ENCODE data around the gene CYB561A3. TPM values are rescaled to one million over a fixed set of nuclear protein-coding genes. Genes with fewer than 3 reads are reported as not detected.

The CYB561A3 gene
- total RNA-seq, 2 donors from 2014 or later = 64.2 to 88.5 TPM

DNA sequence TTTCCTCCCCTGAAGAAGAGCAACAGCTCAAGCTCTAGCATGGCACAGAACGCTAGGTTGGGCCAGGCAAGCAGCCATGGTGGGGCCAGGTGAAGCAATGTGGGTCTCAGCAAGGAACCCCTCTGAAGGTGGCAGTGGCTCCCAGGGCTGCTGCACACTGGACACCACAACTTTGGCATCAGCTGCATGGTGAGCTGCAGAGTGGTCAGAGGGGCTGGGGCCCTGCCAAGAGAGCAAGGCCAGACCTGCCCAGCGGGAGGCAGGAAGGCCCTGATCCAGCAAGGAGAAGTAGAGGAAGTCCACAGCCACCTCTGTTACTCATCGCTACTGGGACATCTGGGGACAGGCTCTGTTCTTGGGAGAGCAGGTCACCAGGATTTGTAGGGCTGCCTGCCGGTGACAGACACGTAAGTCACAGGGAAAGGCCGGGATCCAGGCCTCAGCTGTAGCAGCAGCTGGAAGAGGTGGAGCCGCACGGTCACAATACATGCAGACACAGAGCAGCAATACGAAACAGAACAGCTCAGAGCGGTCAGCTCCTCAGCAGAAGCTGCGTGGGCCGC is 12.4 kb downstream of the CYB561A3 start:
- Histone ChIP-seq H3K9ac (ENCODE audit: low read depth in 2 of 2, low read length in 2 of 2) (no peak overlapping the region), H3K4me3 (no peak overlapping the region), H3K36me3 (peaks cover 14% of the 10 kb centered on the region), H3K27me3 (no peaks in the 10 kb centered on the region), H3K27ac (no peak overlapping the region), H3K9me3 (no peaks in the 10 kb centered on the region), H3K4me1 (no peaks in the 10 kb centered on the region)
- intact Hi-C loops (cut with DNase I) = no loop called here
- TF ChIP-seq, protein P1, sequence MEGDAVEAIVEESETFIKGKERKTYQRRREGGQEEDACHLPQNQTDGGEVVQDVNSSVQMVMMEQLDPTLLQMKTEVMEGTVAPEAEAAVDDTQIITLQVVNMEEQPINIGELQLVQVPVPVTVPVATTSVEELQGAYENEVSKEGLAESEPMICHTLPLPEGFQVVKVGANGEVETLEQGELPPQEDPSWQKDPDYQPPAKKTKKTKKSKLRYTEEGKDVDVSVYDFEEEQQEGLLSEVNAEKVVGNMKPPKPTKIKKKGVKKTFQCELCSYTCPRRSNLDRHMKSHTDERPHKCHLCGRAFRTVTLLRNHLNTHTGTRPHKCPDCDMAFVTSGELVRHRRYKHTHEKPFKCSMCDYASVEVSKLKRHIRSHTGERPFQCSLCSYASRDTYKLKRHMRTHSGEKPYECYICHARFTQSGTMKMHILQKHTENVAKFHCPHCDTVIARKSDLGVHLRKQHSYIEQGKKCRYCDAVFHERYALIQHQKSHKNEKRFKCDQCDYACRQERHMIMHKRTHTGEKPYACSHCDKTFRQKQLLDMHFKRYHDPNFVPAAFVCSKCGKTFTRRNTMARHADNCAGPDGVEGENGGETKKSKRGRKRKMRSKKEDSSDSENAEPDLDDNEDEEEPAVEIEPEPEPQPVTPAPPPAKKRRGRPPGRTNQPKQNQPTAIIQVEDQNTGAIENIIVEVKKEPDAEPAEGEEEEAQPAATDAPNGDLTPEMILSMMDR (IDR thresholded peaks at IDR 0.05) = no peak
- no peak for DNase-seq

- no peaks in the 10 kb centered on the region for H3K27me3 ChIP-seq
- intact Hi-C loops (cut with DNase I) = no loop called here
- H3K9ac ChIP-seq (ENCODE audit: low read depth in 2 of 2, low read length in 2 of 2) = no peak overlapping the region
- no peak overlapping the region for H3K27ac ChIP-seq
- no peaks in the 10 kb centered on the region for H3K4me1 ChIP-seq
- H3K9me3 ChIP-seq = no peaks in the 10 kb centered on the region
- H3K4me3 ChIP-seq = no peak overlapping the region
- H3K36me3 ChIP-seq = peaks cover 14% of the 10 kb centered on the region
- DNase-seq = no peak
- TF ChIP-seq, protein P1 (IDR thresholded peaks at IDR 0.05) = no peak
These were observed 13.7 kb downstream of the CYB561A3 start for GRCh38 chr11:61347916-61348461.

DNA sequence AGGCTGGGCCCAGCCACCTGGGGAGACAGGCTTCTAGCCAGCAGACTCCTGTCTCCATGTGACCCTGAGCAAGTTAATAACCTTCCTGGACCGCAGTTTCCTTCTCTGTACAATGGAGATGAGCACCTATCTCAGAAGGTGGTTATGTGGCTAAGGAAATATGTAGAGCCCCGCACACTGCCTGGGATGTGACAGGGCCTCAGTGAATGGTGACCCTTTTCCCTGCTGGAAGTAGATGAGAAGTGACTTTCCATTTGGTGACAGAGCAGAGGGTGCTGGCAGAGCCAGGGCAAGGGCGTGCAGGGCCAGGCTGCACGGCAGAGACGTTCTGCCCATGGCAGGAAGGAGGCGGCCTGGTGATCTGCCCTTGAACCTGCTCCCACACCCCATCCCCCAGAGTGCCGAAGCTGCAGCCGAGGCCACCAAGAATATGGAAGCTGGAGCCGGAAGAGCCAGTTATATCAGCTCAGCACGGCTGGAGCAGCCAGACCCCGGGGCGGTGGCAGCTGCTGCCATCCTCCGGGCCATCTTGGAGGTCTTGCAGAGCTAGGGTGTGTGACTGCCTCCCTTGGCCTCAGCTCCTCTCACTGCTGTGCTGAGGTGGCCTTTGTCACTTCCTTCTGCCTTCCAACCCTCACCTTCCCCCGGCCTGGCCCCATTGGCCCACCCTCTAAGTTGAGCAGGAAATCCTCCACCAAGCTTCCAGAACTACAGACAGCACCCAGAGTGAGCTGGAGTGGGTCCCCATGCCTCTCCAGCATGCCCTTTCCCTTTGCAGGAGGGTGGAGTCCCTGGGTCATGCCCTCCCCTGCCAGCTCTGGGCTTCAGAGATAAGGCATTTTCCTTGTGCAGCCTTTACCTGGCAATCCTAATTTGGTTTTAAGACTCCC is 15.5 kb downstream of the CYB561A3 start:
- Histone ChIP-seq H3K36me3 (peaks cover 10% of the 10 kb centered on the region), H3K9ac (ENCODE audit: low read depth in 2 of 2, low read length in 2 of 2) (peak overlapping the region in 1 of 2 donors; percentile 51), H3K4me1 (no peaks in the 10 kb centered on the region), H3K27me3 (no peaks in the 10 kb centered on the region), H3K27ac (peak overlapping the region; percentile 47), H3K9me3 (no peaks in the 10 kb centered on the region), H3K4me3 (no peak overlapping the region)
- TF ChIP-seq, protein P1 (IDR thresholded peaks at IDR 0.05) = no peak
- intact Hi-C loops (cut with DNase I) = no loop called here
- peak; percentile 46 for DNase-seq

- no peak for DNase-seq
- Histone ChIP-seq H3K36me3 (peaks cover 10% of the 10 kb centered on the region), H3K27me3 (no peaks in the 10 kb centered on the region), H3K4me1 (no peaks in the 10 kb centered on the region), H3K27ac (no peak overlapping the region), H3K9ac (ENCODE audit: low read depth in 2 of 2, low read length in 2 of 2) (no peak overlapping the region), H3K4me3 (no peak overlapping the region), H3K9me3 (no peaks in the 10 kb centered on the region)
- TF ChIP-seq, protein P1 (IDR thresholded peaks at IDR 0.05) = no peak
- intact Hi-C loops (cut with DNase I) = no loop called here
These were observed 16.5 kb downstream of the CYB561A3 start for GRCh38 chr11:61345170-61345610.

DNA sequence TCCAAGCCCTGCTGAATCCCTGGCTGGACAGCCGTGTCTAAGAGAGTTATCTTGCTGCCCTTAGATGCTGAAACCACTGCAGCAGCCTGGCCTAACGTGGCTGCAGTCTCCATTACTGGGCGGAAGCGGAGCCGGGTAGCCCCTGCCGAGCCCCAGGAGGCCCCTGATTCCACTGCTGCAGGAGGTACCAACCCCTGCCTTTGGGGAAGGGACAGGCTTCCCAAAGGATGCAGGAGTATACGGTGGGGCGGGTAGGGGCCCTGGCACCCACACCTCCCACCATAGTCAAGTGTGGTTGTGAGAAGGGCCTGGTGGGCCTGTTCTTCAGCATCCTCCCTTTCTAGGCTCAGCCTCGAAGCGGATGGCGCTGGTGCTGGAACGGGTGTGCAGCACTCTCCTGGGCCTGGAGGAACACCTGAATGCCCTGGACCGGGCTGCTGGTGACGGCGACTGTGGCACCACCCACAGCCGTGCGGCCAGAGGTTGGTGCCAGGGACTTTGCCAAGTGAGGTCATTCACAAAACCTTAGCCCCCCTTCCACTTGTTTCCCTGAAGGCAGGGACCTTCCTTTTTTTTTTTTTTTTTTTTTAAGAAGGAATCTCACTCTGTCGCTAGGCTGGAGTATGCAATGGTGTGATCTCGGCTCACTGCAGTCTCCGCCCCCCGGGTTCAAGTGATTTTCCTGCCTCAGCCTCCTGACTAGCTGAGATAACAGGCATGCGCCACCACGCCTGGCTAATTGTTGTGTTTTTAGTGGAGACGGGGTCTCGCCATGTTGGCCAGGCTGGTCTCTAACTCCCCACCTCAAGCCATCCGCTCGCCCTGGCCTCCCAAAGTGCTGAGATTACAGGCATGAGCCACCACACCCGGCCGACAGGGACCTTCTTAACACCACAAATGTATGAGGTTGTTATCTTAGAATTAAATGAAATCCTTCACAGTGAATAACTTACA is 17.6 kb downstream of the CYB561A3 start:
- TF ChIP-seq, protein P1 (IDR thresholded peaks at IDR 0.05) = no peak
- no peak overlapping the region for H3K9ac ChIP-seq (ENCODE audit: low read depth in 2 of 2, low read length in 2 of 2)
- H3K27ac ChIP-seq = no peak overlapping the region
- H3K9me3 ChIP-seq = no peaks in the 10 kb centered on the region
- peaks cover 7% of the 10 kb centered on the region for H3K36me3 ChIP-seq
- intact Hi-C loops (cut with DNase I) = no loop called here
- no peak for DNase-seq
- no peaks in the 10 kb centered on the region for H3K27me3 ChIP-seq
- no peaks in the 10 kb centered on the region for H3K4me1 ChIP-seq
- no peak overlapping the region for H3K4me3 ChIP-seq

Data from colonic mucosa (tissue), 4 donors.